ENCODE results near the gene IPCEF1. TPM values are rescaled to one million over a fixed set of nuclear protein-coding genes. Genes with fewer than 3 reads are reported as not detected.

IPCEF1 gene
- total RNA-seq, 2 donors from 2014 or later, result 0.51 to 0.93 TPM

DNA sequence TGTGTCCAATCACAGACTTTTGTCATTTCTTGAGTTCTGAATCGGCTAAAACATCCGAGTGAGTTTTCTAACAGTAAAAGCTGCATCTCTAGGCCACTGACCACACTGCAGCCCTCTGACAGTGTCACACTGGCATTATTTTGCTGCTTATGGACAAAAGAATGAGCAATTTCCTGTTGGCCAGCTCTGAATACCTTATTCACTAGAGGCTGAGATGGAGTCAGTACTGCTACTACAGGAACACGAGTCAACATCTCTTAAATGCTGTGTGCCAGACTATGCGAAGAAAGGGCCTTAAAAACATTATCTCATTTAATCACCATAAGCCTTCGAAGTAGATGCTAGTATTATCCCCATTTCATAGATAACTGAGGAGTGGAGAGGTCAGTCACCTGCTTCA lies 42.5 kb upstream of the IPCEF1 start:
- Histone ChIP-seq H3K4me3 (no peak overlapping the region), H3K27ac (no peak overlapping the region)
- TF ChIP-seq, protein P1, sequence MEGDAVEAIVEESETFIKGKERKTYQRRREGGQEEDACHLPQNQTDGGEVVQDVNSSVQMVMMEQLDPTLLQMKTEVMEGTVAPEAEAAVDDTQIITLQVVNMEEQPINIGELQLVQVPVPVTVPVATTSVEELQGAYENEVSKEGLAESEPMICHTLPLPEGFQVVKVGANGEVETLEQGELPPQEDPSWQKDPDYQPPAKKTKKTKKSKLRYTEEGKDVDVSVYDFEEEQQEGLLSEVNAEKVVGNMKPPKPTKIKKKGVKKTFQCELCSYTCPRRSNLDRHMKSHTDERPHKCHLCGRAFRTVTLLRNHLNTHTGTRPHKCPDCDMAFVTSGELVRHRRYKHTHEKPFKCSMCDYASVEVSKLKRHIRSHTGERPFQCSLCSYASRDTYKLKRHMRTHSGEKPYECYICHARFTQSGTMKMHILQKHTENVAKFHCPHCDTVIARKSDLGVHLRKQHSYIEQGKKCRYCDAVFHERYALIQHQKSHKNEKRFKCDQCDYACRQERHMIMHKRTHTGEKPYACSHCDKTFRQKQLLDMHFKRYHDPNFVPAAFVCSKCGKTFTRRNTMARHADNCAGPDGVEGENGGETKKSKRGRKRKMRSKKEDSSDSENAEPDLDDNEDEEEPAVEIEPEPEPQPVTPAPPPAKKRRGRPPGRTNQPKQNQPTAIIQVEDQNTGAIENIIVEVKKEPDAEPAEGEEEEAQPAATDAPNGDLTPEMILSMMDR (IDR thresholded peaks at IDR 0.05), result no peak

DNA sequence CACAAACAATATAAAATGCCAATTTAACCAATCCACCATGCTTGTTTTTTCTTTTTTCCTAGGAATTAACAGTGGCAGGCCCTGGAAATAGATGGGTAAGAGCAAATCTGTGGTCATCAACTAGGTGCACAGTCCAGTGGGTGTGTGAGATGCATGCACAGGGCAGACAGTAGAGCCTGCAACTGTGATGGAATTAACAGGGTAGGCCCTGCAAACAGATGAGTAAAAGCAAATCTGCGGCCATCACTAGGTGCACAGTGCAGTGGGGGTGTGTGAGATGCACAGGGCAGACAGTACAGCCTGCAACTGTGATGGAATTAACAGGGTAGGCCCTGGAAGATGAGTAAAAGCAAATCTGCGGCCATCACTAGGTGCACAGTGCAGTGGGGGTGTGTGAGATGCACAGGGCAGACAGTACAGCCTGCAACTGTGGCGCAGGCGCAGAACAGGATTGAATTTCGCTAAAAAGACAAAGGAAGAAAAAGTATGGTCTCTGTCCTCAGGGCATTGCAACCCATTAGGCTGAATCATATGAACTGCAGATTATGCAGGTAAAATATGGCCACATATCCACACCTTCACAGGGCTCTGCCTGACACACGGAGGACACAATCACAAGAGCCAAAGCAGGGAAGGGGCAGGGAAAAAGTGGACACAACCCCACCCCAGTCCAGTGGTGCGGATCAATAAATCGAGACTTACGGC lies 41.0 kb upstream of the IPCEF1 start:
- Histone ChIP-seq H3K27me3 (no peaks in the 10 kb centered on the region), H3K4me1 (no peaks in the 10 kb centered on the region), H3K4me3 (no peak overlapping the region), H3K36me3 (peaks cover 6% of the 10 kb centered on the region), H3K27ac (no peak overlapping the region), H3K9me3 (no peaks in the 10 kb centered on the region)
- no peak for DNase-seq (ENCODE audit: low spot score)
- TF ChIP-seq, protein P1 (IDR thresholded peaks at IDR 0.05), result no peak

More for the DNA sequence above, 42.5 kb upstream of the IPCEF1 start:
- no peaks in the 10 kb centered on the region for H3K9me3 ChIP-seq
- H3K36me3 ChIP-seq, result peaks cover 6% of the 10 kb centered on the region
- no peak for DNase-seq (ENCODE audit: low spot score)
- peaks cover 0 to 8% of the 10 kb centered on the region in 2 donors for H3K4me1 ChIP-seq
- H3K27me3 ChIP-seq, result no peaks in the 10 kb centered on the region

DNA sequence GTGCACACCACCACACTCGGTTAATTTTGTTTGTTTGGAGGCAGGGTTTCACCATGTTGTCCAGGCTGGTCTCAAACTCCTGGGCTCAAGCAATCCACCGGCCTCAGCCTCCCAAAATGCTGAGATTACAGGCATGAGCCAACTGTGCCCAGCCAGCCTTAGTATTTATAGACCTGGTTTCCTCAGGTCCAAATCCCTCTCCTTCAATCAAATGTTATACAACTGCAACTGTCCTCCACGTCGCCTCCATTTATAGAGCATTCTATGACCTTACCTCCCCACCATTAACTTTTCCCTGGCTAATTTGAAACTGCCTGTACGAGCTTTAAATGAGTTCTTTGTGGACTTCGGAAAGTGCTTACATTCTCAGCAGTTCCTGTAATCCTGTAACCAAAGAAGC lies 39.3 kb upstream of the IPCEF1 start:
- H3K27me3 ChIP-seq, result no peaks in the 10 kb centered on the region
- H3K36me3 ChIP-seq, result peaks cover under 1% of the 10 kb centered on the region
- H3K4me3 ChIP-seq, result no peak overlapping the region
- TF ChIP-seq, protein P1 (IDR thresholded peaks at IDR 0.05), result no peak
- no peaks in the 10 kb centered on the region for H3K4me1 ChIP-seq
- H3K9me3 ChIP-seq, result no peaks in the 10 kb centered on the region
- no peak for DNase-seq (ENCODE audit: low spot score)
- H3K27ac ChIP-seq, result no peak overlapping the region

DNA sequence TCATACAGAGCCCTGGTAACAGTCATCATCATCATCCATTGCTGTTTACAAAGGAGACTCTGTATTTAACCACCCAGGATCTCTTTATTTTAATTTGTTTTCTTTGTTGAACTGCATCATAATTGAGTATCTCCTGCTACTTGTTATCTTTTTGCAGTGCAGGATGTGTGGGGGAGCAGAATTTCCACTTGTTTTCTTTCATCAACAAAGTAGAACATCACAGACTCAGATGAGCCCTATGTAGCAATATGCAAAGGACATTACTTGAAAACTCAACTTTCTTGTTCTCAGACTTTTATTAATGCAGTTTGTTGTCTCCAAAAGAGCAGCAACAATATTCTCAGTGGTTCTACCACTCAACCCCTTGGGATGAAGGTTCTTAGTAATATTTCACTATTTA lies 38.7 kb upstream of the IPCEF1 start:
- no peak overlapping the region for H3K4me3 ChIP-seq
- no peaks in the 10 kb centered on the region for H3K36me3 ChIP-seq
- TF ChIP-seq, protein P1 (IDR thresholded peaks at IDR 0.05), result no peak
- H3K27me3 ChIP-seq, result no peaks in the 10 kb centered on the region
- H3K9me3 ChIP-seq, result no peaks in the 10 kb centered on the region
- no peak overlapping the region for H3K27ac ChIP-seq
- no peak for DNase-seq (ENCODE audit: low spot score)
- no peaks in the 10 kb centered on the region for H3K4me1 ChIP-seq

DNA sequence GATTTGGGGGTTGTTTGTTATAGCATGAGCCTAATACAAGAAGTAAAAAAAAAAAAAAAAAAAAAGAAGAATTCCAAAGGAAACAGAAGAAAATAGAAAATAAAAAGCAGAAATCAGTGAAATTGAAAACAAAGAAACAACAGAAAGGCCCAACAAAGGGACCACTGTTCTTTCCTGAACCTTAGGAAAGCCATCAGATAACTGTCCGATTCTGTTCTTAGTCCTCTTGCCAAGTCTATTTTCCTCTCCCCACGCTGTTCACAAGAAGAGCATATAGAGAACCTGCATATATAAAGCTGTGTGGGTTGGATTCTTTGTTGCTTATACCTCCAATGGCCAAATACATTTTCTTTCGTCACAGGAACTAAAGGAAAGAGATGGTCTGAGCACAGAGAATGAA lies 38.0 kb upstream of the IPCEF1 start:
- no peak overlapping the region for H3K4me3 ChIP-seq
- H3K36me3 ChIP-seq, result no peaks in the 10 kb centered on the region
- no peak for DNase-seq (ENCODE audit: low spot score)
- H3K27me3 ChIP-seq, result no peaks in the 10 kb centered on the region
- TF ChIP-seq, protein P1 (IDR thresholded peaks at IDR 0.05), result no peak
- no peak overlapping the region for H3K27ac ChIP-seq
- no peaks in the 10 kb centered on the region for H3K9me3 ChIP-seq
- no peaks in the 10 kb centered on the region for H3K4me1 ChIP-seq

DNA sequence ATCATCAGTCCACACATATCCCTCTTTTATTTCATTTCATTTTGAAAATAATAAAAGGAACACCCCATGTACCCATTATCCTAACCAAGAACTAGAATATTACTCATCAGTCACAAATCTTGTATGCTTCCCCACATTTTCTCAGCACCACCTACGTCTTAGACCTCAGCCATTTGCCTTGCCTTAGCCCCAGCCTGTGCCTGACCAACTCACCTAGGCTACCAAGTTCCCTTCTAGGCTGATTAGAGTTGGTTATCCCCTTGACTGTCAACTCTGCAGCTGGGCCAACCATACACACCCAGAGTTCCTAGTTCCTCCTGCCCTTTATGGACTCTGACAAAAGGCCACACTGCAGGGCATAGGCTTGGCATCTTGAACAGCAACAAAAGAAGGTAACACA lies 33.4 kb upstream of the IPCEF1 start:
- Histone ChIP-seq H3K9me3 (peaks cover 0 to 5% of the 10 kb centered on the region in 2 donors), H3K27me3 (no peaks in the 10 kb centered on the region), H3K36me3 (no peaks in the 10 kb centered on the region), H3K4me1 (no peaks in the 10 kb centered on the region), H3K27ac (no peak overlapping the region), H3K4me3 (no peak overlapping the region)
- no peak for DNase-seq (ENCODE audit: low spot score)
- TF ChIP-seq, protein P1 (IDR thresholded peaks at IDR 0.05), result no peak

Data from right atrium auricular region (tissue), 2 donors.